Hepatocyte (in vitro differentiated cells): ENCODE data around the gene PUSL1. TPM values are rescaled to one million over a fixed set of nuclear protein-coding genes. Genes with fewer than 3 reads are reported as not detected.

Experiments used
- DNase-seq: peaks from one replicate; pipeline ENCODE4 v3.0.0-alpha.2; 2016; ENCODE audit warnings: low spot score
- H2AFZ ChIP-seq: fragments of 200-600 bp; sonication (generic); 2 replicates; pipeline ENCODE4 v1.6.0; 2016; ENCODE audit warnings: antibody characterized with exemption, mild to moderate bottlenecking
- H3K27ac ChIP-seq: fragments of 200-600 bp; sonication (generic); 2 replicates; pipeline ENCODE4 v1.5.1; 2016; ENCODE audit warnings: mild to moderate bottlenecking
- H3K27me3 ChIP-seq: fragments of 200-600 bp; sonication (generic); 2 replicates; pipeline ENCODE4 v1.6.1; 2016
- H3K36me3 ChIP-seq: fragments of 200-600 bp; sonication (generic); replicated peaks from 2 replicates; pipeline ENCODE4 v1.5.1; 2016; ENCODE audit warnings: low read depth; ENCODE audit not compliant: insufficient read depth
- H3K4me1 ChIP-seq: fragments of 200-600 bp; sonication (generic); 2 replicates; pipeline ENCODE4 v1.5.1; 2016; ENCODE audit warnings: mild to moderate bottlenecking, moderate library complexity; ENCODE audit not compliant: insufficient read depth
- H3K4me2 ChIP-seq: fragments of 200-600 bp; sonication (generic); 2 replicates; pipeline ENCODE4 v1.6.0; 2016
- H3K4me3 ChIP-seq: fragments of 200-600 bp; sonication (generic); 2 replicates; pipeline ENCODE4 v1.5.1; 2016; ENCODE audit warnings: mild to moderate bottlenecking
- H3K79me2 ChIP-seq: fragments of 200-600 bp; sonication (generic); 2 replicates; pipeline ENCODE4 v1.6.0; 2017; ENCODE audit warnings: mild to moderate bottlenecking
- H3K9me2 ChIP-seq: fragments of 200-600 bp; sonication (generic); replicated peaks from 2 replicates; pipeline ENCODE4 v1.6.0; 2017; ENCODE audit warnings: mild to moderate bottlenecking; ENCODE audit not compliant: insufficient read depth
- H3K9me3 ChIP-seq: fragments of 200-600 bp; sonication (generic); 2 replicates; pipeline ENCODE4 v1.5.1; 2016; ENCODE audit warnings: low read depth, mild to moderate bottlenecking
- H4K20me1 ChIP-seq: fragments of 200-600 bp; sonication (generic); 2 replicates; pipeline ENCODE4 v1.6.0; 2016; ENCODE audit warnings: mild to moderate bottlenecking; ENCODE audit not compliant: insufficient read depth, poor library complexity, severe bottlenecking
- CTCF ChIP-seq: fragments of 200-600 bp; sonication (generic); IDR thresholded peaks from 2 replicates; pipeline ENCODE4 v1.5.1; 2016; ENCODE audit warnings: antibody characterized with exemption, mild to moderate bottlenecking; ENCODE audit not compliant: poor library complexity
- EZH2 ChIP-seq: fragments of 200-600 bp; sonication (generic); IDR thresholded peaks from 2 replicates; pipeline ENCODE4 v1.6.1; 2016; ENCODE audit warnings: antibody characterized with exemption, mild to moderate bottlenecking, borderline replicate concordance
- EZH2phosphoT487 ChIP-seq: fragments of 200-600 bp; sonication (generic); IDR thresholded peaks from one replicate; pipeline ENCODE4 v1.6.1; 2018; ENCODE audit warnings: antibody characterized with exemption, mild to moderate bottlenecking, low read depth, moderate library complexity; ENCODE audit not compliant: unreplicated experiment, severe bottlenecking
- WGBS: methylation state at CpG from one replicate; pipeline ENCODE4 v1.1.6; 2016; ENCODE audit warnings: low lambda C conversion rate; ENCODE audit errors: missing lambda C conversion rate; 5-methylcytosine and 5-hydroxymethylcytosine counted together
- polyA plus RNA-seq: library from polyadenylated mRNA; unstranded; fragments of >200 nt; fragmentation: Nextera tagmentation; extraction: Ambion mirVana; gene quantifications from 2 replicates; pipeline ENCODE4 v1.2.1, GENCODE V29; 2016
- total RNA-seq: library from RNA; depleted of rRNA; stranded (reverse); fragments of >200 nt; gene quantifications from 2 replicates; pipeline ENCODE4 v1.2.3, GENCODE V29; 2014

PUSL1 gene
- total and polyA plus RNA-seq, 2 experiments from 2014 or later: 27.7 to 37.2 TPM

GRCh38 chr1:1280782-1281481 lies 27.5 kb upstream of the PUSL1 start:
- Histone ChIP-seq H3K27ac (no peak overlapping the region), H3K4me1 (no peaks in the 10 kb centered on the region), H3K36me3 (no peaks in the 10 kb centered on the region), H4K20me1 (no peaks in the 10 kb centered on the region), H3K27me3 (no peaks in the 10 kb centered on the region), H3K79me2 (no peaks in the 10 kb centered on the region), H3K9me3 (no peaks in the 10 kb centered on the region), H2AFZ (no peak overlapping the region), H3K9me2 (no peaks in the 10 kb centered on the region), H3K4me2 (no peak overlapping the region), H3K4me3 (no peak overlapping the region)
- DNase-seq: no peak
- 92% methylated on average over 19 of the region's 21 CpGs for WGBS
- TF ChIP-seq CTCF (no peak), EZH2 (no peak), EZH2phosphoT487 (no peak)

GRCh38 chr1:1281533-1282321 lies 26.7 kb upstream of the PUSL1 start:
- Histone ChIP-seq H3K9me2 (no peaks in the 10 kb centered on the region), H3K4me1 (no peaks in the 10 kb centered on the region), H3K79me2 (no peaks in the 10 kb centered on the region), H3K9me3 (no peaks in the 10 kb centered on the region), H4K20me1 (no peaks in the 10 kb centered on the region), H3K4me2 (no peak overlapping the region), H2AFZ (no peak overlapping the region), H3K36me3 (no peaks in the 10 kb centered on the region), H3K27me3 (no peaks in the 10 kb centered on the region), H3K4me3 (no peak overlapping the region), H3K27ac (no peak overlapping the region)
- 81% methylated on average over 23 of the region's 26 CpGs for WGBS
- TF ChIP-seq CTCF: no peak
- TF ChIP-seq EZH2phosphoT487: no peak
- TF ChIP-seq EZH2: no peak
- DNase-seq: no peak

GRCh38 chr1:1282998-1283397 lies 25.4 kb upstream of the PUSL1 start:
- TF ChIP-seq EZH2 (no peak), CTCF (no peak), EZH2phosphoT487 (no peak)
- Histone ChIP-seq H3K79me2 (no peaks in the 10 kb centered on the region), H4K20me1 (no peaks in the 10 kb centered on the region), H3K27me3 (no peaks in the 10 kb centered on the region), H3K4me1 (no peaks in the 10 kb centered on the region), H3K36me3 (no peaks in the 10 kb centered on the region), H3K27ac (no peak overlapping the region), H3K9me3 (no peaks in the 10 kb centered on the region), H2AFZ (no peak overlapping the region), H3K9me2 (no peaks in the 10 kb centered on the region), H3K4me3 (no peak overlapping the region), H3K4me2 (no peak overlapping the region)
- WGBS: 92% methylated on average over 14 of the region's 14 CpGs
- DNase-seq: no peak
